HG03196 (cell line): ENCODE measurements around the gene DES.

Source experiments
- ATAC-seq: cut with Tn5 transposase; IDR thresholded peaks from one replicate; pipeline ENCODE4 v1.9.1; 2021; ENCODE audit not compliant: unreplicated experiment

Gene DES

GRCh38 chr2:219438453-219438852 is 20.3 kb downstream of the DES start:
- ATAC-seq: no peak

GRCh38 chr2:219439506-219439905 is 21.3 kb downstream of the DES start:
- no peak for ATAC-seq

- no peak for ATAC-seq
Measured at GRCh38 chr2:219440388-219441256, 22.4 kb downstream of the DES start.

GRCh38 chr2:219441451-219442255 is 23.5 kb downstream of the DES start:
- no peak for ATAC-seq

- ATAC-seq: no peak
Measured at GRCh38 chr2:219442256-219443015, 24.3 kb downstream of the DES start.

- no peak for ATAC-seq
Measured at GRCh38 chr2:219443016-219443696, 25.0 kb downstream of the DES start.

GRCh38 chr2:219443697-219444023 is 25.5 kb downstream of the DES start:
- ATAC-seq: no peak

DNA sequence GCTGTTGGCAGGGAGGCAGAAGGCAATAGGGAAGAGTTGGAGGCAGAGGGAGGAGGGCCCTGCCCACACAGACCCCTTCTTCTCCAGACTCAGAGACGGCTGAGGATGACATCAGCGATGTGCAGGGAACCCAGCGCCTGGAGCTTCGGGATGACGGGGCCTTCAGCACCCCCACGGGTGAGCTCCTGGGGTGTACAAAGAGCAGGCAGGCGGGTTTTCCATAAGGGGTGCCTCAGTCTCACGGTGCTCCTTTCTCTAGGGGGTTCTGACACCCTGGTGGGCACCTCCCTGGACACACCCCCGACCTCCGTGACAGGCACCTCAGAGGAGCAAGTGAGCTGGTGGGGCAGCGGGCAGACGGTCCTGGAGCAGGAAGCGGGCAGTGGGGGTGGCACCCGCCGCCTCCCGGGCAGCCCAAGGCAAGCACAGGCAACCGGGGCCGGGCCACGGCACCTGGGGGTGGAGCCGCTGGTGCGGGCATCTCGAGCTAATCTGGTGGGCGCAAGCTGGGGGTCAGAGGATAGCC is 26.5 kb downstream of the DES start:
- no peak for ATAC-seq

GRCh38 chr2:219445220-219445640 is 27.1 kb downstream of the DES start:
- ATAC-seq: no peak

- ATAC-seq: no peak
Measured at GRCh38 chr2:219446101-219446504, 27.9 kb downstream of the DES start.

- no peak for ATAC-seq
Measured at GRCh38 chr2:219446689-219447088, 28.5 kb downstream of the DES start.

DNA sequence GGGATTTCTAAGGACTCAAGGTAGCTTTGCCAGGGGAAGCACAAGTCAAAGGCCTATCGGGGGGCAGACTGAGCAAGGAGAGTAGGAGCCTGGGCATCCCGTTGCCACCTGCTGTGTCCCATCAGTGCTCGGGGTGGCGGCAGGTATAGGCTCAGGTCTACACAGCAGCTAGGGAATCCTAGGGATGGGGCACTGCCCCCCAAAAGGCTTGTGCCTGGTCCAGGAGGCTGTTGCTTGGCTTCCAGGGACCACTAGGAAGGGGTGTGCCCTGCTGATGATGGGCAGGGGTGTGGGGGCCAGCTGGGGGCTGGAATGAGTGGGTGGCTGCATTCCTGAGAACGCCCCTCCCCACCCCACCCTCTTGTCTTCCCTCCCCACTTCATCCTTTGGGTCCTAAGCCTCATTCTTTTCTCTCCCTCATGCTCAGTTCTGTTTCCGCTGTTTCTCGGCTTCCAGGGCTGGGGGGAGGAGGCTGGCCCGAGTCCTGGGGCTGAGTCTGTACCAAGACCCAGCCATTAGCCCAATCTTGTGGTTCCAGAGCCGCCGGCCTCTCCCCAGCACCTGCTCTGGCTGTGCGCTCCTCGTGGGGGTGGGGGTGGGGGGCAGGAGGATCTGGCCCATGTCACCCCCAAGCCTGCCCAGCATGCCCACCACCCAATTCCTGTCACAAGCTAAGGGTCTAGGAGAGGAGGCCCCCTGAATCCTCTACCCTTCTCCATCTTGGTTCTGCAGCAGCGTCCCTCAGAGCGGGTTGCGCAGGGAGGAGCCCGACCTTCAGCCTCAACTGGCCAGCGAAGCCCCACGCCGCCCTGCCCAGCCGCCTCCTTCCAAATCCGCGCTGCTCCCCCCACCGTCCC is 29.3 kb downstream of the DES start:
- no peak for ATAC-seq

GRCh38 chr2:219448099-219448775 is 30.1 kb downstream of the DES start:
- no peak for ATAC-seq

DNA sequence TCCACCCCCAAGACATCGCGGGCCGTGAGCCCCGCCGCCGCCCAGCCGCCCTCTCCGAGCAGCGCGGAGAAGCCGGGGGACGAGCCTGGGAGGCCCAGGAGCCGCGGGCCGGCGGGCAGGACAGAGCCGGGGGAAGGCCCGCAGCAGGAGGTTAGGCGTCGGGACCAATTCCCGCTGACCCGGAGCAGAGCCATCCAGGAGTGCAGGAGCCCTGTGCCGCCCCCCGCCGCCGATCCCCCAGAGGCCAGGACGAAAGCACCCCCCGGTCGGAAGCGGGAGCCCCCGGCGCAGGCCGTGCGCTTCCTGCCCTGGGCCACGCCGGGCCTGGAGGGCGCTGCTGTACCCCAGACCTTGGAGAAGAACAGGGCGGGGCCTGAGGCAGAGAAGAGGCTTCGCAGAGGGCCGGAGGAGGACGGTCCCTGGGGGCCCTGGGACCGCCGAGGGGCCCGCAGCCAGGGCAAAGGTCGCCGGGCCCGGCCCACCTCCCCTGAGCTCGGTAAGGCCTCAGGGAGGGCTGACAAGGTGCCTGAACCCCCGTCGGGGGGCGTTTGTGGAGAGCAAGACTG is 30.7 kb downstream of the DES start:
- no peak for ATAC-seq

- ATAC-seq: no peak
Measured at GRCh38 chr2:219449609-219450008, 31.4 kb downstream of the DES start.

- ATAC-seq: no peak
Measured at GRCh38 chr2:219451661-219452360, 33.6 kb downstream of the DES start.

DNA sequence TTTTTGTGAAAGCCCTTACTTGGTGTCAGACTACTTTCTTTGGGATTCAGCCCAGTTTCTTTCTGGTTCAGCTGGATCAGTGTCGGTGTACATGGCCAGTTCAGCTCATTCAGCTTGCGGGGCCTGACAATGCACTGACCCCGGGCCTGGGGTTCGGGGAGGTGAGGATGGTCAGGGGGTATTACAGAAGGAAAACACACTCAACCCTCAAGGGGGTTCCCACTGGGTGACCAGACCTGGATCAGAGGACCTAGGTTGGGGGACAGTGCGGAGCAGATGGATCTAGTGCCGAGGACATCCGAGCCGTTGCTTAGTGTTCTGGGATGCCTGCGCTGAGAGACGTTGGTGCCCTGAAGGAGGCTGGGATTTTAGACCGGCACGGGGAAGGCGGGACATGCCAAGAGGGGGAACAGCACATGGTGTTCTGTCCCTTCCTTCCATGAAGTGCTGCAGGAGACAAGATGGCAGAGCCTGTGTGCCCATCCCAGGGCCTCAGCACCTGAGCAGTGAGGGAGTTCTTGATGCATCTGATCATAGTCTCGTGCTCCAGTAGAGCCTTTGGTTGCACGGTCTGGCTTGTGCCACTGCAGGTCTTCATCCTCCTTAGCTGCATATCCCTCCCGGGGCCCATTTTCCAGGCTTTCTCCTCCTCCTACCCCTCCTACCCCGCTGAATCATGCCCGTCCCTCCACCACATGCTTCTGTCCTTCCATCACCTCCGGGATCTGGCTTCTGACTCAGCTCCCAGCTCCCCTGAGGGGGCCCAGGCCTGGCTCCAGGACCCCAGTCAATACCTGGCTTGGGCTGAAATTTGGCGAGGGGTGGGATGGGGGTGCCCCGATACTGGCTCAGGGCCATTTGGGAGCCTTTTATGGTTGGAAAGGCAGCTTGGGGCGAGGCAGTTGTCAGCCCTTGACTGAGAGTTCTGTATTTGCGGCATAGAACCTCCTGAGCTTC is 34.5 kb downstream of the DES start:
- no peak for ATAC-seq
